NCI-H345 treated with DMSO at 0.1 percent for 48 hours (cell line): ENCODE data around the gene SMARCA2.

Source experiments
- DNase-seq: peaks from one replicate; lab custom pipeline; 2025; ENCODE audit not compliant: unreplicated experiment; lab: John Stamatoyannopoulos, UW

Gene SMARCA2

DNA sequence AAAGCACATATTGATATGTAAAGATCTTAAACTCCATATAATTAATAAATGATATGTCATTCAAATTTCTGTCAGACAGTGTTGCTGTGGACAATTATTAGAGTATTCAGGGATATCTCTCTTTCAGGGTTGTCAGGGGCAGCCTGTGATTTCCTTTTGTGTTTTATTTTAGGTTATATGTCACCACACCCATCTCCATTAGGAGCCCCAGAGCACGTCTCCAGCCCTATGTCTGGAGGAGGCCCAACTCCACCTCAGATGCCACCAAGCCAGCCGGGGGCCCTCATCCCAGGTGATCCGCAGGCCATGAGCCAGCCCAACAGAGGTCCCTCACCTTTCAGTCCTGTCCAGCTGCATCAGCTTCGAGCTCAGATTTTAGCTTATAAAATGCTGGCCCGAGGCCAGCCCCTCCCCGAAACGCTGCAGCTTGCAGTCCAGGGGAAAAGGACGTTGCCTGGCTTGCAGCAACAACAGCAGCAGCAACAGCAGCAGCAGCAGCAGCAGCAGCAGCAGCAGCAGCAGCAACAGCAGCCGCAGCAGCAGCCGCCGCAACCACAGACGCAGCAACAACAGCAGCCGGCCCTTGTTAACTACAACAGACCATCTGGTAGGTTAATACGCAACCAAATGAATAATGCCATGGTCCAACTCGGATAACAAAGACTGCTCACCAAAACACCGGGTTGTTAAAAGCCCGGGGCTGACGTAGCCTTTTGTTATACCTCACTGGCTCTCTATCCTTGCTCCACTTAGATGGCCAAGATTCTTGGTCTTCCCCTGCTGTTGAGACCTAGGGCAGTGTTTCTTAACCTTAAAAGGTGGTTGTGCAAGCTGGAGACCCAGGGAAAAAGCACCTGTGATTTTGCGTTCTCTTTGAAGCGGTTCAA is 24.4 kb downstream of the SMARCA2 start:
- no peak for DNase-seq

DNA sequence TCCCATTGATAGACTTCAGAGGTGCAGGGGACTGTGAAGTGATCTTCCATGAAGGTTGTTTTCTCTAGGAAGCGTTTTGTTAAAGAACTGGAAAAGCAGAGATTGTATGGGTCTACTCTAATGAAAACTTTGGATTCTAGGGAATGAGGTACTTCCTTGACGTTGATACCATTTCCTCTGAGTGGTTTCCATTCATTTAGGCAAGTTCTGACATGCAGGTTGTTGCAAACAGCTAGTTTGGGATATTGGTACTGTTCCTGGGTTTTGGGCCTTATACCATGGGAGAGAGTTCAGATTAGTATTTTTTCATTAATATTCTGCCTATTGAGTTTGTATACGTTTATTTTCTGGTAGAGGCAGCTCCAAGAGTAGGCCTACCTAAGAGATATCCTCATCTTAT is 25.7 kb downstream of the SMARCA2 start:
- DNase-seq, result no peak

DNA sequence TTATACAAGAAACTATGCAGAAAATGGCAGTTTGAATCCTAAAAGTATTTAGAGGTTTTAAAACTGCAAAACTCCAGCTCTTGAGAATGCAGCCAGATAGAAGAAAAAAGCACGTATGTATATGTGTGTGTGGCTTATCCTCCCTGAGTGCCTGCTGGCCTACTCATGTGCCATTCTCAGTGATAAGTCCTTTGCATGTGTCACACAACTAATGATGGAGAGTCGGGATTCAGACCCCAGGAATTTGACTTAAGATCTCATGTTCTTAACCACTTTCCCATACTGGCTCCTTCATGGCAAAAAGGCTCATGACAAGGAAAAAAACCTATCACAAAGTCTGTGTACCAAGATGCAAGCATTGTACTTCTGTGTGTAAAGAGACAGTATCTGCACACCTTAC is 26.6 kb downstream of the SMARCA2 start:
- no peak for DNase-seq

DNA sequence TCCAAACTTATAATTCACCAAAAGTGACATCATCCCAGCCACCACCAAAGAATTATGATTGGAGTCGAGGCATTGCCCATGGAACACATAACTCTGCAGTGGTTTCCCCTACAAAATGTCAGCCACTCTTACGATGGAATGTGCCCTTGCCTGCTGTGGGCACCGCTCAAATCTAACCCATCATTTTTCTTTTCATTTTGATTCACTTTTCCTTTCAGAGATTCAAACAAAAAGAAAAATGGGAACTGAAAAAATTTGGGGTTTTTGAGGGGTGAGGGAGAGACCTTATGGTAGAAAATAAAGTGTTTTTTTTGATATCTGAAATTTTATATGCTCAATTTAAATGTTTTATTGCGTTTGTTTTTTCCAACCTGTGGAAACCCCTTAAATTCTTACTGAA is 28.1 kb downstream of the SMARCA2 start:
- DNase-seq, result no peak

DNA sequence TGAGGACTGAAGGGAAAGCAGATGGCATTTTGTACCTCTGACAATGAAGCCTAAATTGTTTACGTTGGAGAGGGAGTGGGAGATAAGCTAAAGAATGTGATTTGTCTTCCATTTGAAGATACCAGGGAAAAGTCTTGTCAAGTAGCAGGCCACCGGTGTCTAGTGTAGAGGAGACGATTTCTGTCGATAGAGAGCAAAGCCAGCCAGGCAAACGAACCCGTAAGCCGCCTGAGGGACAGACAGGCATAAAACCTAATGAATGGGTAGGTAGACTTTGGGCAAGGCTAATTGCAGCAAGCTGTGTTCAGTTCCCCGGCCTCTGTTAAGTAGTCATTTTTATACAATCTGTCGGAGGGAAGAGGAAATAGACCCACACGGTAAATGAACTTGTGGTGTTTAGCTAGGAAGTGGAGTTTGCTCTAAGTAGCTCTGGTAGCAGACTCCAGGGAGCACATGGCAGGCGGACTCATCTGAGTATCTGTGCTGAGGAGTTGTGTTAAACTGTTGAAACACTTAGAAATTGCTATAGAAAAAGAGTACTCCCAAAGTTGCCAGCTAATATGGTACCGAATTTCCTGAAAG is 28.8 kb downstream of the SMARCA2 start:
- no peak for DNase-seq

DNA sequence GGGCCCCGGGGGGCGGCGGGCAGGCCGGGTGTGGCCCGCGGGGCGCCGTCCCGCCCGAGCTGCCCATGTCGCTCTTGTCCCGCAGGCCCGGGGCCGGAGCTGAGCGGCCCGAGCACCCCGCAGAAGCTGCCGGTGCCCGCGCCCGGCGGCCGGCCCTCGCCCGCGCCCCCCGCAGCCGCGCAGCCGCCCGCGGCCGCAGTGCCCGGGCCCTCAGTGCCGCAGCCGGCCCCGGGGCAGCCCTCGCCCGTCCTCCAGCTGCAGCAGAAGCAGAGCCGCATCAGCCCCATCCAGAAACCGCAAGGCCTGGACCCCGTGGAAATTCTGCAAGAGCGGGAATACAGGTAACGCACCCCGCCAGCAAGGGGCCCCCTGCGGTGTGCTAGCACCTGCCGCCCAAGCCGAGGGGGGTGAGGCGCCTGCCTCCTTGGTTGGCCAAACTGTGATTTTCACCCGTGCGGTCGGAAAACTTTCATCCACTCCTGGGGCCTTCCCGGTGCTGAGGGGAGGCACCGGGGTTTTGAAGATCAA is 32.1 kb downstream of the SMARCA2 start:
- no peak for DNase-seq

DNA sequence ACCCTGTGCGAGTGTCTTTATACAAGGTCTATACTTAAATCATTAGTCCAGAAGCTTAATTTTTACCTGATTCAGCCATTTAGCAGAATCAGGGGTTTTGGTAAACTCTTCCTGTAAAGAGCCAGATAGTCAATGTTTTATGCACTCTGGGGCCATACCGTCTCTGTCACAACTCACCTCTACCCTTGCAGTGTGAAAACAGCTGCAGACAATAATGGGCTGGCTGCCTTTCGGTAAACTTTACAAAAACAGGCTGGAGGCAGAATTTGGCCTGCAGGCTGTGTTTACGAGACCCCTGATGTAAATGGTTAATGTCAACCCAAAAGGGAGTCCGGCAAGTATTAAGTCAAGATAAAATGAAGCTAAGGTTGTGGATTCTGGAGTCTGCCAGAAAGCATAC is 32.8 kb downstream of the SMARCA2 start:
- no peak for DNase-seq

DNA sequence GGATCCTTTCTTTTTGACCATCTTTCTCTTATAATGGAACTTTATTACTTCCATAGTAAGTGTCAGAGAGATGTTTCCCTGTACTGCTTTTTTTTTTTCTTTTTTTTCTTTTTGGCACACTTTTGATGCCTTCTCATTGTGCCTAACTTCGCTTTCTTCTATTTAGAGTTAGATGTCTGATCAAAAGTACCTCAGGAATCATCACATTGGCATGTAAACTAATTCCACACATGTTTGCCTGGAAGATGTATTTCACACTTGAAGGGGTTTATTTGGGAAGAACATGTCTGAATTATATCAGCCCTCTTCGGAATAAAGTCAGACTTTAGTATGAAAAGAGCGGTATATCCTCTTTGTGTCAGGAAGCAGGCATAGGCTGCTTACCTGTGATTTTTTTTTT is 35.1 kb downstream of the SMARCA2 start:
- DNase-seq, result no peak

DNA sequence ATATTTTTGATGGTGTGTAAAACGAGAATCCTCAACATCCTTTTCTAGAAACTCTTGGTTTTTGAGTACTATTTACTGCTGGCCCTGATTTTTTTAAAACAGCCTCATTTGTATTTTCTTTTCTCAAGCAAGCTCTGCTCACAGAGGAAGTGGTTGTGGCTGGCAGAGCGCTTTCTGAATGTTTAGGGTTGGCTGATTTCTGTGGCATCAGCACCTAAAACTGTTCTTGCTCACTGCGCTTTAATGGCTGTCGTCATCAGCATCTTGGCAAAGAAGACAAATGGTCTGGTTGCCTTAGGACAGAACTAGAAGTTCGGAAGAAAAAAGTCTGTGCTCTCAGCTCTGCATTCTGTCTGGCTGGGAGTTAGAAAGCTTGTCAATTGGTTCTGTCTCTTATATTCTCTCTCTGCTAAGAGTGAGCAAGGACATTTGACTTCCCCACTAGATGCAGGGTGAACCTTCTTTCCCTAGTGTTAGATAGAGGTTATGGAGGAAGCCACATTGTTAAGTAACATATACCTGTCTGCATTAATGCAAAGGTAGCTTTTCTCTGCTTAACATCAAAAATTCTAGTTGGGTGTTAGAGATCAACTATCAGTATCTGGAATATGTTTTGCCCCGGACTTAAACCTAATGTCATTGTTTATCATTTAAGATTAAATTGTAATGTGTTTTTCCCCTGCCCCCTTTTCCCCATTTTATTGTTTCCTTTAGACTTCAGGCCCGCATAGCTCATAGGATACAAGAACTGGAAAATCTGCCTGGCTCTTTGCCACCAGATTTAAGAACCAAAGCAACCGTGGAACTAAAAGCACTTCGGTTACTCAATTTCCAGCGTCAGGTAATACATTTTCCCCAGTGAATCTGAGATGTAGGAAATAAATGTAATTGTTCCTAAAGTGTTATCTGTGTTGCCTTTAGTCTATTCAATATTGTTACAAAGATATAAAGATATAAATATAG is 39.0 kb downstream of the SMARCA2 start:
- no peak for DNase-seq

DNA sequence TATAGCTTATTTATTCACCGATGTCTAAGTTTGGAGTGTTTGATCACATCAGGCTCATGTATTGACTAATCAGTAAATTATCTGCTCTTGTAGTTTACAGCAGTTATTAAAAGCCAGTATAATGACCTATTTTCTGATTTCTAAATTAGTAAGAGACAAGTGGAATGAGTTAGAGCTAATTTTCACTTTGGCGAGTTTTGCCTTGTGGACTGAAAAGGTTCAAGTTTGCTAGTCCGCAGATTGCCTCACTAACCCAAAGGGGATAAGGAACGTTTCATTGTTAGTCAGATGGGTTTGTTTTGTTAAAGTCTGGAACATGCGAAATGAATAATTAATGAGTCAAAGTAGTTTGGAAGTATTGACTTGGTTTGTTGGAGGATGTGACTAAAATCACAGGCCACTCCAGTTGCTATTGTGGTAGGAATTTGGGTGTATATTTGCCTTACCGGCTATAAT is 40.1 kb downstream of the SMARCA2 start:
- DNase-seq, result no peak

DNA sequence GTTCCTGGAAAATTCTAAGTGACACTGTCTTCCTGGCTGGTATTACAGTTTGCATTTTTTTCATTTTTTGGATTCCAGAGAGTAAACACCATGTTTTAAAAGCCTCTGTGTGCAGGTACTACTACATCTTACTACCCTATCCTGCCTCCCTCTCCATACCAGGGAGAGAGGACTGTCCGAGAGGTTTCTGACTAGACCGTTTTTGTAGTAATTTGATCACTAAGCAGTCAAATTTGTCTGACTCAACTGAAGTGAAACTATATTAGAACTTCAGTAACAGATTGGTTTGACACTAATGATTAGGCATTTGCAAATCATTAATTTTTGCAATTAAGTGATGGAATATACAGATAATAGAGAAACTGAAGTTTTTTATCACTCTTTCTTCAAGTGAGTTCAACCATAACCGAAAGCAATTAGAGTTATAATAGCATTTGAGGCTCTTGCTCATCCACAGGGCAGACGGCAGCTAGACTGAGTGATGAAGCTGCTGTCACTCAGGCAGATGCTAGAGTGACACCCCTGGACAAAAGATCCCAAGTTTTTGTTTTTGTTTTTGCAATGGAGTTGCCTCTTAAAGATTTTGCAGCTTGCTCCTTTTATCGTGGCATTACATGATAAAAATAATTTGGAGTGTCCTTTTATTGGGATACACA is 44.3 kb downstream of the SMARCA2 start:
- DNase-seq, result no peak

DNA sequence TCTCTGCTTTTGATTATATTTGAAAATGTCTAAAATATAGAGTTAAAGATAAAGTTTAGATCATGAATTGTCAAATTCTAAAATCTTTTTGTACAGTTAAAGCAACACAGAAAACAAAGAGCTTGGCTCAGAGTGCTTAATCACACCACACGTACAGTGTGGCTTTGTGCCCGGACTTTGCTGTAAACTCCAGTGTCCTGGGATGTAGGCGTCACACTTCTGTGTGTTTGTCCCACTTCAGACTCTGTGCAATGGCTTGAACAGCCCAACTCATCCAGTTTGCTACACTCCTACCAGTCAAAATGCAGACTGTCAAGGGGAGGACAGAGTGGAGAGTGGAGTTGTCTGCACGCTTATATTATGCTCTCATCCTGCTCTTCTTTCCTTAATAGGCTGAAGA is 45.3 kb downstream of the SMARCA2 start:
- DNase-seq, result no peak

DNA sequence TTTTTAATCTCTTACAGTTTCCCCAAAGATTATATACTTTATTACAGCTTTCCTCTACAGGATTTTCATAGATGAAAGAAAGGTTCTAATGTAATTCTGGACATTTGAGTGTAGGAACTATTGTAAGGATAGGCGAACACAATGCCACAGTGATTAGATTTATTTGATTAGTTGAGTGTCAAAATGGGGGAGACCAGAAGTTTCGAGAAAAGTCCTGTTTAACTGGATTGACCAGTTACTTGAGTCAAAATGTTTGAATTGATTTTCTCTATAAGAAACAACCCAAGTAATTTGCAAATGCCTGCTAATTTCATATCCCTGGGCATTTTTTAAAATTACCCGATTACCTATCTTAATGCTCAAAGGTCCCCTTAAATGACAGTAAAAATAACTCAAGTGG is 50.6 kb downstream of the SMARCA2 start:
- DNase-seq, result no peak

DNA sequence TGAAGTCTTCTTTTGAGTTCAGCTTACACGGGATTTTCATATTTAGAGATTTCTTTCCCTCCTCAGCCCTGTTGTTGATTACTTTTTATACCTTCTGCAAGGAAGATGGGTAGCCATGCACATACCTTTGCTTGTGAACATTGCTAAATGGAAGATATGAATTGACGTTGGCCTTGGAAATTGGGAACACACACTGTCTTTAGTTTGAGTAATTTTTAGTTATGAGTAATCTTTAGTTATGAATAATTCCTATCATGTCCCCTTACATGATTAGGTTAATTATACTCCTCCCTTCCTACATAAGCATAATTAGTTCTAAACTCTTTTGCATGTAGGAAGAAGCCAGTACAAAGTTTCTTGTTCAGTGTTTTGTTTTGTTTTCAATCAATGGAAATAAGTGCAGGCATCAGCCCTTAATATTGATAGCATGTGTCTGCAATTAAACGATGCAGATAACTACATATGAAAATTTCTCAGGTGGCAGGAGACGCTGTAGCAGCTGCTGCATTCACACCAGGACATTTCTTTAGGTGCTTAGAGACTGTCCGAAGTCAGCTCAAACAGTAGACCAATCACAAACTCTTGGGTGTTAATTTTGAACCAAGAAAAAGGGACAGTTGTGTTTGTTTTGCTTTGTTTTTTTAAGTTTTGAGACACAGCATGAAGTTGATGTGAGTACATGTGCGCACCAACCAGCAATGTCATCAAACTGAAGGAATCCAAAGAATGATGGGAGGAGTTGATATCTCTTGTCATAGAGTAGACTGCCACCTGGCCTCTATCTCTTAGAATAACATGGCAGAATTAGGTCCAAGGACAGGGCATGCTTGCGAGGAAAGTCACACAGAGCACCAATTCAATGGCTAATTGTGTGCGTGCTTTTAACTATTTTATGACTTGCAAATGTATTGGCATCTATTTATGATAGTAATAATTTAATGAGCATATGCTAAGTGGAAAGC is 51.4 kb downstream of the SMARCA2 start:
- DNase-seq, result no peak

DNA sequence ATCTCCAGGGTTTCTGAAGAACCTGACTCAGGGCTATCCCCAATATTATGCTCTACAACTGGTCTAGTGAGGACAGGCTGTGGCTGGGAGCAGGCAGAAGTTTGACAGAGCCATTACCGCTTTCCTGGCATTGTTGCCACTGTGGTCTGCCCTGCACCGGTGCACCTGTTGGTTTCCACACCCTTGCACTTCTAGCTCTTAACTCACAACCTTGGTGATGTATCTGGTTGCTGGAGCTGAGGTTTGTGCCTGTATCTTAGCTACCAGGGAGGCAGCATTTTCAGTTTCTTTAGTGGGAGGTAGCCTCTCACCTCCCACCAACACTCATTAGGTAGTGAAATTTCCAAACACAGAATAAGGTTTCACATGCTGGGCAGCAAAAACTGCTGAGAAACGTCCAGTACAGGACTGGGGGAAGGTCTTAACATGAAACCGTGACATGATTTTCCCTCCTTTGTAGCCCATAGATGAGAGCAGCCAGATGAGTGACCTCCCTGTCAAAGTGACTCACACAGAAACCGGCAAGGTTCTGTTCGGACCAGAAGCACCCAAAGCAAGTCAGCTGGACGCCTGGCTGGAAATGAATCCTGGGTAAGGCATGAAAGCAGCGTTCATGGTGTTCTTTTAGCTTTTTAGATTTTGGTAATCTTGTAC is 57.7 kb downstream of the SMARCA2 start:
- DNase-seq, result no peak

DNA sequence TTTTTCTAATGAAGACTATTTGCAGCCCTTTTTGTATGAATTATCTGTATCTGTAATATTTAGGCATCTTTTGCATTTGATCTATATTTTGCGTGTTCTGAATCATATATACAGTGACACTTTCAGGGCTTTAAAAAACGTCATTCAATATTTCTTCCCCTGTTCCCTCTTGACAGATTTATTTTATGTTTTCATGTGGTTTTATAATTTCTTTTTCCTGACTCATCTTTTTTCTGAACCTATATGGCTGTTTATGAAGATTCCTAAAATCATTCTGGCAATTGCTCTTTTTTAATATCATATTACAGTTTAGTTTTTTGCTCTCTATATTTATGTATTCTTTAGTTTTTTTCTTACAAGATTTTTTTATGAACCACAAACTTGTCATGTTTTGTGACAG is 67.6 kb downstream of the SMARCA2 start:
- DNase-seq, result no peak

DNA sequence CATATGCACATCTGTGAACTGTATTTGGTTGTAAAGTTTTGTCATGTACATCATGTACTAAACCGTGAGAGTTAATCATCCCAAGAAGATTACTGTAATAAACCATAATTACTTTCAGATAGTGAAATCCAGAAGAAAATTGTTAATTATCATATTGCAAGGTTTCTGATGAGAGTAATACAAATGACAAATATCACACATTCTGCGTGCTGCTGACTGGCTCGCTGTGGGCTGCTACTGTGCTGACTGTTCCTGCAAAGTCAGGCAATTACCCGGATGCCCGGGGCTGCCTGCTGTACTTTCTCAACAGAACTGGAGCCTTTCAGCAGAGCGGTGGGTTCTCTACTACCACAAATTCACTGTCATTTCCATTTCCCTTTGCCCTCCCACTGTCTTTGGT is 68.3 kb downstream of the SMARCA2 start:
- no peak for DNase-seq

DNA sequence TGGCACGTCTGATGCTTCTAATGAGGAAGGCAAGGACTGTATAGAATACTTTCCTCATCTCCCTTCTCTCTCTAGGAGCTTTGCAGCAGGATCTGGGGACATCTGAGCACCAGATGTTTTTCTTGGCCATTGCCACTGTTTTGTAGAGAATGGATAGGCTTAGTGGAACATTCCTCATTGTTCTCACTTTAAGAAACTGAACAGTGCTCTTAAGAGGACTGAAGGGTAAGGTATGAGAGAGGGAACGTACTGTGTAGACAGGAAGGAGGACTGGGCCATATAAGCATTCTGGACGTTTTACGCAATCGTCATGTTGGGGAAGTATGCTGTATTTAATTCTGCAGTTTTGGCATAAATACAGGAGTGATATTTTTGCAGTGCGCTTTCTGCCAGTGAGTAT is 70.6 kb downstream of the SMARCA2 start:
- no peak for DNase-seq

DNA sequence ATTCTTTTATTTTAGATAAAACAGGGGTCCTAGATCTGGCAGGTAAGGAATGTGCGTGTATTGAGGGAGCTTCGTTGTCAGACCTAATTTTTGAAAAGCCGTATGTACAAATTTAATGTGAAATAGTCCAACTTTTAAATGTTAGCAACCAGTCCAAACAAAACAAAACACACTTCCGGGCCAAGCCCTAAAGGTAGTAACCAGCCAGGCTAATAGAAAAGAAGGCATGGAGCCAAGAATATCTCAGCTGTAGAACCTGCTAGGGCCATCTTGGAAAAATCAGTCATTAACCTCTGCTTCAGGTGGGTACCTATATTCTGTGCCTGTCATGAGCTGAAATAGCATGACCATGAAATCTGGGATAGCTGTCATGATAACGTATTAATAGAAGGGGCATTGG is 71.0 kb downstream of the SMARCA2 start:
- no peak for DNase-seq
